GM21717 (cell line): ENCODE data around the gene FUT2.
"Not testable (repeated sequence)": the region's sequence is repeated elsewhere in the genome, so short reads cannot be mapped to it uniquely, and the experiment has no call there.

ENCODE experiments used
- ATAC-seq: cut with Tn5 transposase; IDR thresholded peaks from one replicate; pipeline ENCODE4 v1.9.1; 2021; ENCODE audit warnings: mild to moderate bottlenecking, moderate library complexity; ENCODE audit not compliant: unreplicated experiment

Gene FUT2

DNA sequence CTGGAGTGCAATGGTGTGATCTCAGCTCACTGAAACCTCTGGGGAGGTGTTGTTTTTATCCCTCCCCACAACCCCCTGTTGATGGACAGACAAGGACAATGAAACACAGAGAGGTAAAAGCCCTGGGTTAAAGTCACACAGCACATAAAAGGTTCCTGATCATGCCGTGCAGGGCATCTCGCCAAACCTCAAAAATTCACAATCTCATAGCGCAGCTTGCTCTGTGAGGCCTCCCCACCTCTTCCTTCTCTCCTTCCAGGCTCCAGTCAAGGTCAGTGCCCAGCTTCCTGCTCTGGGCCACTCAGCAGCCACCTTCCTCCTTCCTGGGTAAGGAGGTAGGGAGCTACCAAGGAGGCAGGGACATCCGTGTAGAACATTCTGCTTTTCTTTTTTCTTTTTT is 2.3 kb downstream of the FUT2 start:
- ATAC-seq: no peak

DNA sequence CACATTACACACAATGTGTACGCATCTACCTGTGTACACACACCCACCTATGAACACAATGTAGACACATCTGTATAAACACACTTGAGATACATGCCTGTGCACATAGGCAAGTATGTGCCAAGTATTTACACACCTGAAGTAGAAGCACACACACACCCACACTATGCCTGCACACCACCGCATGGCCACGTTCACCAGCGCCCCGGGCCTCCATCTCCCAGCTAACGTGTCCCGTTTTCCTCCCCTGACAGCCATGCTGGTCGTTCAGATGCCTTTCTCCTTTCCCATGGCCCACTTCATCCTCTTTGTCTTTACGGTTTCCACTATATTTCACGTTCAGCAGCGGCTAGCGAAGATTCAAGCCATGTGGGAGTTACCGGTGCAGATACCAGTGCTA is 6.9 kb downstream of the FUT2 start:
- no peak for ATAC-seq

DNA sequence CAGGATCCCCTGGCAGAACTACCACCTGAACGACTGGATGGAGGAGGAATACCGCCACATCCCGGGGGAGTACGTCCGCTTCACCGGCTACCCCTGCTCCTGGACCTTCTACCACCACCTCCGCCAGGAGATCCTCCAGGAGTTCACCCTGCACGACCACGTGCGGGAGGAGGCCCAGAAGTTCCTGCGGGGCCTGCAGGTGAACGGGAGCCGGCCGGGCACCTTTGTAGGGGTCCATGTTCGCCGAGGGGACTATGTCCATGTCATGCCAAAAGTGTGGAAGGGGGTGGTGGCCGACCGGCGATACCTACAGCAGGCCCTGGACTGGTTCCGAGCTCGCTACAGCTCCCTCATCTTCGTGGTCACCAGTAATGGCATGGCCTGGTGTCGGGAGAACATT is 7.5 kb downstream of the FUT2 start:
- no peak for ATAC-seq

DNA sequence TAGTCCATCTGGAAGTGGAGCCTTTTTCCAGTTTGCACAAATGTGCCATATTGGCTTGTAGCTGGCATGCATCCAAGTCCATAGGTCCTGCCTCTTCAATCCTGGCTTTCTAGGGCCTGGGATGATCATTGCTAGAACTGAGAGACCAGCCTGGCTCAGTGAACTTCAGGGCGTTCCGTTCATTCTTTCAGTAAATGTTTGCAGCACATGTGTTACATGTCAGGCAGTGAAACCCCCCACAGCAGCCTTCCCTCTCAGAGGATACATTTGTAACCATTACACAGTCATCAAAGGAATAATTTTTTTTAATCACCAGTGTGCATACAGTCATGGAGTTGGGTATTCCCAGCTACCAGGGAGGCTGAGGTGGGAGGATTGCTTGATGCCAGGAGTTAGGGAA is 9.7 kb downstream of the FUT2 start:
- no peak for ATAC-seq

DNA sequence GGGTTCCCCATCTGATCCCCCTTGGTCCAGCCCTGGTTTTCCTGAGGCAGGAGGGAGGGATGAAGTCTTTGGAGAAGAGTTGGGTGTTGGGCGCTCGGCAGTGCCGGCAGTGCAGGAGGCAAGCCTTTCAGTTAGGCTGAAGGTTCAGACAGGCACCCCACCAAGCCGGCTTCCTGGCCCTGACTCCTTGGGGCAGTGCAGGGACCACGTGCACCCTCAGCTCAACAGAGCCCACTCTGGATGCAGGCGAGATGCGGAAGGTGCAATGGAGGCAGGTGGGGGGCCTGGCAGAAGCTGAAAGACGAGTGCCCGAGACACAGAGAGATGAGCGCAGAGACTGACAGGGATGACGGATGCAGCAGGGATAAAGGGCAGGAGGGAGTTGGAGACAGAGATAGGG is 12.7 kb downstream of the FUT2 start:
- no peak for ATAC-seq

DNA sequence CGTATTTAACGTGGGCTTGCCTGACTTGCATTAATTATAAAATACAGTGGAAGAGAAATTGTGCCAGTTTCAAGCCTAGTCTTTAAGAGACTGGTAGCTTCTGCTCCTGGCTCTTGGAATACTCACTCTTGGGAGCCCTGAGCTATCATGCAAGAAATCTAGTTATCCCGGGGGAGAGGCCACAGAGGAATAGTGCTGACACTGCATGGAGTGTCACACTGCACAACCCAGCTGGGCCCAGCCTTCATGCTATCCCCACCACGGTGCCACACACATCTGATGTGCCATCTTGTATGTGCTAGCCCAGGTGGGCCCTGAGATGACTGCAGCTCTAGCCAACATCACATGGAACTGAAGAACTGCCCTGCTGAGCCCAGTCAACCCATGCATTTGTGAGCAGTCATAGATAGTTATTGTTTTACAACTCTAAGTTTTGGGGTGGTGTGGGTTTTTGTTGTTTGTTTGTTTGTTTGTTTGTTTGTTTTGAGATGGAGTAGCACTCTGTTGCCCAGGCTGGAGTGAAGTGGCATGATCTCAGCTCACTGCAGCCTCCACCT is 15.4 kb downstream of the FUT2 start:
- no peak for ATAC-seq

DNA sequence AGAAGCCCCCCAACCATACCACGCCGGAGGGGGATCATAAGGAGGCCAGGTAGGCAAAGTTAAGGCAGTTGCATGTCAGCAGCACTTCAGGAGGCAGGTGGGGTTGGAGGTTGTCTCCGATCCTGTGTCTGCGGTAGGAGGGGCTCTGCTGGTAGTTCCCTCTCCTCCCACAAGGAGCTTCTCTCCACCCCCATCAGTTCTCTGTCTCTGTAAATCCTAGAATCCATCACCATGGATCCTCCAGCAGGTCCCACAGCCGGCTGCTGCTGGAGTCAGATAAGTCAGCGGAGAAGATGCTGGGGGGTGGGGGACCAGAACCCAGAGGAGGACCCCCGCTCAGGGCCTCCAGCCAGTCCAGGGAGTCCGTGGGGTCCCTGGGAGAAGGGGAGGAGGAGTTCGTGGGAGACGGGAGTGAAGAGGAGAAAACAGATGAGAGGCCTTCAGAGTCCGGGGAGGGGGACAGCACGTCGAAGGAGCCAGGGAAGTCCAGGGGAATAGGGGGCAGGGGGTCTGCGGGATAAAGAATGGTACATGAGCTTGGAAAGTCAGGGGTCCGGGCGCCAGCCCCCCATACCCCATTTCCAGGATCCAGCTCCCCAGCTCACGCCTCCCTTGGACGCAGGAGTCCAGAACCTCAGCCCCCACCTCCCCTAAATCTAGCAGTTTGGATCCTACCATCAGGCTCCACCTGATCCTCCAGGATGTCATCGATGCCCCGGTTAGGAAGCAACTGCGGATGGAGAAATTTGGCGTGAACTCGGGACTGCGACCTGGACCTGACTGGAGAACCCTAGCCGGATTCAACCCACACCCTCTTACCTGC is 17.5 kb downstream of the FUT2 start:
- no peak for ATAC-seq

DNA sequence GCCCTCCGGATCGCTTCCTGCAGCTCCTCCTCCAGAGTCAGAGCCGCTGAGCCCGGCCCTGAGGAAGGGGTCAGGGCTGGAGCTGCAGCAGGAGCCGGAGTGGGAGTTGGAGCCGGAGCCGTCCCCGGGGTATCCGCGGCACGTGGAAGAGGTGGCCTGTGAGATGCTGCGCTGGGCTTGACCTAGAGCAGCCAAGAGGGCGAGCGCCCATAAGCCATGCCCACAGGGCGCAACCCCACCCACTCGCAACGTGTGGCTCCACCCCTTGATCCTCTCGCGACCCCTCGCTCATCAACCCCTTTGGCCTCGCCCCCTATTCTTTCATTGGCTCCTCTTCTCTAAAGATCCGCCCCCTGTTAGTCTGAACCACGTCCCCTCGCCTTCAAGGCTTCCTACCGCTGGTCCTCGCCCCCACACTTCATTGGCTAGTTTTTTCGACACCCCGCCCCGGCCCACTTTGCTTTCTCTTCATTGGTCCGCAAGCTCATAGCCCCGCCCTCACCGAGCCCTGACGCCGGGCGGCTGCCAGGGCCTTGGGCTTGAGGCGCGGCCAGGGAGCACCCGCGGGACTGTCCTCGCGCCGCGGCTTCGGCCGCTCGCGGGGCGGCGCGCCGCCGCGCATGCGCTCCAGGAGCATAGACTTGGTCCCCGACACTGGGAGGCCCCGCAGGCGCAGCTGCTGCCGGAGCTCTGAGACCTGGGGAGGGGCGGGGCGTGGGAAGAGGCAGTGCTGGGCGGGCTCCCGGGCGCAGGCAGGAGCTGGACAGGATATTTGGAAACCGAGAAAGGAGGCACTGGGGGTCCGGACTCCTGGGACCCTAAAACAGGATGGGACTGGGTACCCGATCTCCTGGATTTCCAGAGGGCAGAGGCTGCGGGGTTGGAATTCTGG is 18.3 kb downstream of the FUT2 start:
- ATAC-seq: peak; percentile 77

DNA sequence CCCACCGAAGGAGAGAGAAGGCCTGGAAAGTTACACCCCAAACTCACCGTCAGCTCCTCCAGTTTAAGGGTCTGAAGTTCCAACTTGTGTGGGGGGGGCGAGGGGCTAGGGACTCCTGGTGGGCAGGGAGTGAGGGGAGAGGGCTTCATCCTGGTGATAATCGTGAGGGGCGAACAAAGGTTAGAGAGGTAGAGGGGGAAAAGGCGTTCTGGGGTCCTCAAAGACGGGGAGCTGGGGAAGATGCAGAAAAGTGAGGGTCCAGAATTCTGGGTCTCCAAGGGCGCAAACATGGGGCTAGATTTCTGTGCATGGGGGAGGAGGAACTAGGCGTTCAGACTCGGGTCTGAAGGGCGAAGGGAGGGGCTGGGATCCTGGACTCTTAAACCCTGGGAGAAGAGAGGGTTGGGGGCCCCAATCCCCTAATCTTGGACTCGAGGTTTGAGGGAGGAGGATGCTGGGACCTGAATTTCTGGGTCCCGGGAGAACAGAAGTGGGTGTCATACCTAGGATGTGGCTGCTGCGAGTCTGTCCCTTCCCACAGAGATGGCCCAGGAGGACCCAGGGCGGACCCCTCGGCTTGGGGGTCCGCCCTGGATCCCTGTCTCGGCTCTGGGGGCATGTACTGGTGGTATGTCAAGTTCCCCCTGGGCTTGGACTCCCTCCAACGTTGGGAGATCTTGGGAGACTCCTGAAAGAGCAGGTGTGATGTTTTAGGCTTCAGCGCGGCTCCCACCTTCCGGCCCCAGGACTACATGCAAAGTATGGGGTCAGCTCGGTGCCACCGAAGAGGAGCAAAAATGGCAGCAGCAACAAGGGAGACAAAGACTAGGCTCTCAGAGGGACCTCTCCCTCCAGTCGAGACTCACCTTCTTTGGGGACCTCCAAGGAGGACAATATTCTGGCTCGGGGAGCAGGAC is 19.2 kb downstream of the FUT2 start:
- no peak for ATAC-seq

DNA sequence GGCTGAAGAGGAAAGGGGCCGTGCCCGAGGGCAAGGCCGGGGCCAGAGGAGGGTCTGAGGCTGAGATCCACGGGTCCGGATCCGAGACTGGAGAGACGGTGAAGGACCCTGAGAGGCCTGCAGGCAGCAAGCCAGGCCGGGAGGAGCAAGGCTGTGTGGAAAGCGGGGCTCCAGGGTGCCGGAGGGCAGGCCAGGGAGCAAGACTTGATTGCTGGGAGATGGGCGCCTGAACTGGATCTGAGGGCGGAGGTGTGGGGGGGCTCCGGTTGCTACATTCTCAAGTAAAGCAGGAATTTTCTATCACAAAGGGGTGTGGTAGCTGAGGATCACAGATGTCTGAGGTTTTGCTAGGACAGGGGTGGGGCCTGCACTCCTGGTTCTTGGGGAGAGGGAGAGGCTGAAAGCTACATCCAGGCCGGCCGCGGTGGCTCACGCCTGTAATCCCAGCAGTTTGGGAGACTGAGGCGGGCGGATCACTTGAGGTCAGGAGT is 20.0 kb downstream of the FUT2 start:
- ATAC-seq: no peak

DNA sequence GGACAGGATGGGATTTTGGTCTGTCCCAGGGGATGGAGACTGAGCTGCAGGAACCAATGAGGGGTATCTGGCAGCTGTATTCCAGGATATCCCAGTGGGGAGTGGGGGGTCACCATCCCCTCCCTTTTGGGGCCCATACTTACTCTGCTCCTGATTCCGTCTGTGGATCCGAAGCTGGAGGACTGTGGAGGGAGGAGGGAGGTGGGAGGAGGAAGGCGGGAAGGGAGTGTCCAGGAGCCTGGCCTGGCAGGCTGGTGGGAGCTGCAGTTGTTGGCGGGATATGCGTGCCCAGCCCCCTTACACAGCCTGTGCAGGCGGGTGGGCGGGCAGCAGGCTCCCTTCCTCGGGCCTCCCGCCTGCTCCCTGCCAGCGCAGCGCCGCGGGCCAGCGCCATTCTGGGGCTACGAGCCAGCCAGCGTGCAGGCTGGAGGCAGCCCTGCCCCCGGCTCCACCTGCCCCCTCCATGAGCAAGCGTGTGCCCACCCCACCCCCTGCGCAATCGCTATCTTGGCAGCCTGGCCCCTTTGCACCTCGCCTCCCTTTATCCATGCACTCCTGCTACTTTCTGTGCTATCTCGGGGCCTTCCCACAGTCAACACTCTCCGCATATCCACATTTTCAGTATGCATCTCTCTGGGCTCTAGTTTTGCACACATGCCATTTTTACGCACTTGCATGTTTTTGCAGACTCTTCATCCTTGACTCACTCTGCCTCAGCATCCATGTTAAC is 21.0 kb downstream of the FUT2 start:
- ATAC-seq: no peak

DNA sequence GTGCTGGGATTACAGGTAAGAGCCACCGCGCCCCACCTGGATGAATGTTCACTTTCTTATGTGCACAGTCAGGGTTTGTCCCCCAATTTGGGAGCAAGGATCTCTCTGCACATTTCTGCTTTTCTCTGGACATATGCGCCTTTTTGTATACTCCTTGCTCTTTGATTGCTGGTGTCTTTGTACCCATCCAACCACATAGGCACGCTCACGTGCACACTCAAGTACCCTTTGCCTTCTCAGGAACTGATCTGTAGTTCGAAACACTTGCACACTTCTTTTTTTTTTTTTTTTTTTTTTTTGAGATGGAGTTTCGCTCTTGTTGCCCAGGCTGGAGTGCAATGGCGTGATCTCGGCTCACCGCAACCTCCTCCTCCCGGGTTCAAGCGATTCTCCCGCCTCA is 22.3 kb downstream of the FUT2 start:
- not testable (repeated sequence) for ATAC-seq

DNA sequence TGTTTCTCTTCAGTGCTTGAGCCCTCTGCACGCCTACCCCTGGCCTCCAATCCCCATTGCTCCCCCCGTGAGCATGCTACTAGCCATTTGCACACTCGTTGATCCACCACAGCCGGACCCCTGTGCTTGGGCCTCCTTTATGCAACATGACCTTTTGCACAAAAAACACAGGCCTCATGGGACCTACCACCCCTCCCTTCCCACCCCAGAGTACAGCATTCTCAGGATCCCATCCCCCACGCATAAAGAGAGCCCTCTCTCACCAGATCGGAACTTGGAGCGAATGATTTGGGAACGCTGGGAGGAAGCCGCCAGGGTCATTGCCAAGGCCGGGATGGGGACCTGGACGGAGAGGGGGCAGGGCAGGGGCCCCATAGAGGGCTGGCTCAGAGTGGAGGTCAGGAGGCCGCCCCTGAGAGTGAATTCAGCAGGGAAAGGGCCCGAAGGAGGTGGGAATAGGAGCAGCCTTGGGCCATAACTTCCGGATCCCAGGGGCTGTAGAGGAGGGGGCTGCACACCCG is 23.0 kb downstream of the FUT2 start:
- no peak for ATAC-seq

DNA sequence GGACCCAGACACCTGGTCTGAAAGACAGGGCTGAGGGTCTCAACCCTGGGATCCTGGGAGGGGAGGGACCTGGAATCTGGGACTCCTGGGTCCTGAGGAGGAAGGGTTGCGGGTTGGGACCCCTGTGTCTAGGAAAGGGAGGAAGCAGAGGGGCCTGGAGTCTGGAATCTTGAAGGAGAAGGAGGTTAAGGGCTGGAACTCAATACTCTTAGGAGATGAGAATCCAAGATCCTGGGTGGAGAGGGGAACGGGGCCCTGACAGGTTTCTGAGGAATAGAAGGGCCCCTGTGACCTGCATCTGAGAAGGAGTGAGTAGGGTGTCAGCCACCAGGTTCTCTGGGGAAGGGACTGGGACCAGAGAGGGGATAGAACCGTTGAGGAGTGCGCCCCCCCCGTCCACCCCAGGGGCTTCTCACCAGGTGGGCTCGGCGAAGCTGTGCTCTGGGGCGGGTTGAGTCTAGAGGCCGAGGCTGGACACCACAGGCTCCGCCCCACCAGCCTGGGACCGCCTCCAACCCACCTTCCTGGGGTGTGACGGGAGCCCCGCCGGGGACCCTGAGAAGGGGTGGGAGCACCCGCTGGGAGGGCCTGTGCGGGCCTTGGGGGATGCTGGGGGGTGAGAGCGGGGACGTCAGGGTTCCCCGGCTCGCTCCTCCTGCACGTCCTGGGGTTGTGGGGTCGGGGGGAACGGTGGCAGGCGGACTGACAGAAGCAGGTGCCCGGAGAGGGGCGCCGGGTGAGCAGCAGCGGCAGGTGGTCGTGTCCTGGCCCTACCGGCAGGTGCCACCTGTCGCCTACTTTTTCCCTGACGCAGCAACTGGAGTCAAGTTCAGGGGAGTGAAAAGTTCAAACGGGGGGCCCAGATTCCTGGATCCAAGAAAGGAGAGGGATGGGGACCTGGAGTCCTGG is 23.7 kb downstream of the FUT2 start, which contains the start of gene MAMSTR:
MAMSTR (minus strand) TSS at position 463 of the 909 bp plus-strand sequence. CDS start 694 bp downstream, outside the sequence.
- ATAC-seq: no peak

DNA sequence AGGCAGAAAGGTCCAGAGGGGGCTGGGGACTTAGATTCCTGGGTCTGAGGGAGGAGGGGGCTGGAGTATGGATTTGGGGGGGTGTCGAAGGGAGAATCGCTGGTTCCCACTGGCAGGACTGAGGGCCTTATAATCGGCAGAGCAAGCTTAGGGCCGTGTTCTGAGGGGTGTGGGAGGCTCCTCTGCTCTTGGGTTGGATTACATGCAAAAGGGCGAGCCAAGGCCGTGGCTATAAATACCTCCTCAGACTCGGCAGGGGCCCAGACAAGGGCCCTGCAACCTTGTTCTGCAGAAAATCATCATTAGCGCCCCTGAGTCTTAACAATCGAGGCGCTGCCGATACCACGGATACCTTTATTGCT is 24.5 kb downstream of the FUT2 start:
- ATAC-seq: peak; percentile 6

DNA sequence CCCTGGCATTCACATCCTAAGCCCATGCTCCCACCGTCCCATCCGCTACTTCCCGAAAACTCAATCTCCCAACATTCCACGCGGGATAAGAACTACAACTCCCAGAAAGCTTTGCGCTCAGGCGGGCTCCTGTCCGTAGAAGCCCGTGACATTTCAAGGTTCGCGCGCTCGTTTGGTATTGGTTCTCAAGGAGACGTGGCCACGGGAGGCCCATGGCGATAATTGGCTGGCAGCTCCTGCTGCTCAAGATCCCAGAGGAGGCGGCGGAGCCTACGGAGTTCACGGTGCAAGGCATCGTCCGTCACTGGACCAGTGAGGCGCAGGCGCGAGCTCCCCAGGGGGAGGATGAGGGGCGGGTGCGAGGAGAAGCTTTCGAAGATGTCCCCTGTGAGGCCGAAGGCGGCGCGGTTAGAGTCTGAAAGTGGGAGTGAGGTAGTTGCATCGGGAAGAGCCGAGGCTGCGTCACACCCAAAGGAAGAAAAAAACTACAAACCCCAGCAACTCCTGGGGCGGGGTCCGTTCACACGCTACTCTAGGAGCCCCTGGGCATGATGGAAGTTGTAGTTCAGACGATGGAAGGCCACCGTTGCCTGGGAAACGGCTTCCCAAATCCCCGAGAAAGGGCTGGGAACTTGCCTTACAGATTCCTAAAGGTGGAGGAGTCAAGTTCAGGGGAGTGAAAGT is 25.0 kb downstream of the FUT2 start:
- peak; percentile 51 for ATAC-seq

DNA sequence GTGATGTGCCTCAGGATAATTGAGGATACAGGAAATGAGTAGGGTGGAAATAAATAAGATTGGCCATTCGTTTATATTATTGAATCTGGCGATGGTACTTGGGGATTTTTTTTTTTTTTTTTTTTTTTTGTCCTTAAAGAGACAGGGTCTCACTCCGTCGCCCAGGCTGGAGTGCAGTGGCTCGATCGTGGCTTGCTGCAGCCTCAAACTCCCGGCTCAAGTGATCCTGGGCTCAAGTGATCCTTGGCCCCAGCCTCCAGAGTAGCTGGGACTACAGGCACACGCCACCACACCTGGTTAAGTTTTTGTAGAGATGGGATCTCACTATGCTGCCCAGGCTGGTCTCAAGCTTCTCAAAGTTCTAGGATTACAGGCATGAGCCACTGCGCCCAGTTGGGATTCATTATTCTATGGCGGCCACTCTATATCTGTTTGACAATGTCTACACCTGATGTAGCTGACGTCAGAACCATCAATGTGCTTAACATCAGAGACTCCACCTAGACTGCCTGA is 26.5 kb downstream of the FUT2 start:
- ATAC-seq: no peak
